ENCODE results near the gene ASB13. TPM values are rescaled to one million over a fixed set of nuclear protein-coding genes. Genes with fewer than 3 reads are reported as not detected.

Gene ASB13
- polyA plus RNA-seq, 1 donor from 2014 or later: 5.6 TPM

GRCh38 chr10:5633166-5633749 is 33.1 kb downstream of the ASB13 start:
- no peak for TF ChIP-seq MXI1 (conservative IDR thresholded peaks at IDR 0.05; ENCODE audit: poor library complexity, severe bottlenecking)
- TF ChIP-seq TAF1 (IDR thresholded peaks at IDR 0.05; ENCODE audit: low read depth): no peak
- TF ChIP-seq EZH2 (IDR thresholded peaks at IDR 0.05; ENCODE audit: borderline replicate concordance, insufficient read depth, low read length, poor library complexity, severe bottlenecking): no peak
- TF ChIP-seq, protein P1, sequence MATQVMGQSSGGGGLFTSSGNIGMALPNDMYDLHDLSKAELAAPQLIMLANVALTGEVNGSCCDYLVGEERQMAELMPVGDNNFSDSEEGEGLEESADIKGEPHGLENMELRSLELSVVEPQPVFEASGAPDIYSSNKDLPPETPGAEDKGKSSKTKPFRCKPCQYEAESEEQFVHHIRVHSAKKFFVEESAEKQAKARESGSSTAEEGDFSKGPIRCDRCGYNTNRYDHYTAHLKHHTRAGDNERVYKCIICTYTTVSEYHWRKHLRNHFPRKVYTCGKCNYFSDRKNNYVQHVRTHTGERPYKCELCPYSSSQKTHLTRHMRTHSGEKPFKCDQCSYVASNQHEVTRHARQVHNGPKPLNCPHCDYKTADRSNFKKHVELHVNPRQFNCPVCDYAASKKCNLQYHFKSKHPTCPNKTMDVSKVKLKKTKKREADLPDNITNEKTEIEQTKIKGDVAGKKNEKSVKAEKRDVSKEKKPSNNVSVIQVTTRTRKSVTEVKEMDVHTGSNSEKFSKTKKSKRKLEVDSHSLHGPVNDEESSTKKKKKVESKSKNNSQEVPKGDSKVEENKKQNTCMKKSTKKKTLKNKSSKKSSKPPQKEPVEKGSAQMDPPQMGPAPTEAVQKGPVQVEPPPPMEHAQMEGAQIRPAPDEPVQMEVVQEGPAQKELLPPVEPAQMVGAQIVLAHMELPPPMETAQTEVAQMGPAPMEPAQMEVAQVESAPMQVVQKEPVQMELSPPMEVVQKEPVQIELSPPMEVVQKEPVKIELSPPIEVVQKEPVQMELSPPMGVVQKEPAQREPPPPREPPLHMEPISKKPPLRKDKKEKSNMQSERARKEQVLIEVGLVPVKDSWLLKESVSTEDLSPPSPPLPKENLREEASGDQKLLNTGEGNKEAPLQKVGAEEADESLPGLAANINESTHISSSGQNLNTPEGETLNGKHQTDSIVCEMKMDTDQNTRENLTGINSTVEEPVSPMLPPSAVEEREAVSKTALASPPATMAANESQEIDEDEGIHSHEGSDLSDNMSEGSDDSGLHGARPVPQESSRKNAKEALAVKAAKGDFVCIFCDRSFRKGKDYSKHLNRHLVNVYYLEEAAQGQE (IDR thresholded peaks at IDR 0.05; ENCODE audit: borderline replicate concordance): no peak
- TF ChIP-seq RAD21 (conservative IDR thresholded peaks at IDR 0.05): no peak
- TF ChIP-seq POLR2AphosphoS5 (IDR thresholded peaks at IDR 0.05): no peak
- TF ChIP-seq SMC3 (conservative IDR thresholded peaks at IDR 0.05; ENCODE audit: poor library complexity): no peak
- TF ChIP-seq EP300 (conservative IDR thresholded peaks at IDR 0.05; ENCODE audit: poor library complexity, severe bottlenecking): no peak
- TF ChIP-seq CTCF (IDR thresholded peaks at IDR 0.05; ENCODE audit: poor library complexity, severe bottlenecking): no peak
- H3F3A ChIP-seq (ENCODE audit: insufficient read depth, low read length, poor library complexity, severe bottlenecking): no peaks in the 10 kb centered on the region
- H3K9ac ChIP-seq (ENCODE audit: low read length): no peak overlapping the region
- H3K36me3 ChIP-seq (ENCODE audit: insufficient read depth, low read length): no peaks in the 10 kb centered on the region
- no peak overlapping the region for H3K4me3 ChIP-seq (ENCODE audit: low read length)
- no peak overlapping the region for H3K27ac ChIP-seq (ENCODE audit: low read length)
- H2AFZ ChIP-seq (ENCODE audit: low read depth, low read length): no peak overlapping the region
- no peaks in the 10 kb centered on the region for H4K20me1 ChIP-seq (ENCODE audit: insufficient read depth)
- H3K9me2 ChIP-seq (ENCODE audit: insufficient read depth, low read length): no peaks in the 10 kb centered on the region
- H3K4me2 ChIP-seq (ENCODE audit: low read length): no peak overlapping the region
- no peaks in the 10 kb centered on the region for H3K9me3 ChIP-seq (ENCODE audit: low read length)
- H3K27me3 ChIP-seq (ENCODE audit: insufficient read depth, low read depth, low read length): no peaks in the 10 kb centered on the region
- no peaks in the 10 kb centered on the region for H3K79me2 ChIP-seq (replicated peaks; ENCODE audit: insufficient read depth, low read length)

DNA sequence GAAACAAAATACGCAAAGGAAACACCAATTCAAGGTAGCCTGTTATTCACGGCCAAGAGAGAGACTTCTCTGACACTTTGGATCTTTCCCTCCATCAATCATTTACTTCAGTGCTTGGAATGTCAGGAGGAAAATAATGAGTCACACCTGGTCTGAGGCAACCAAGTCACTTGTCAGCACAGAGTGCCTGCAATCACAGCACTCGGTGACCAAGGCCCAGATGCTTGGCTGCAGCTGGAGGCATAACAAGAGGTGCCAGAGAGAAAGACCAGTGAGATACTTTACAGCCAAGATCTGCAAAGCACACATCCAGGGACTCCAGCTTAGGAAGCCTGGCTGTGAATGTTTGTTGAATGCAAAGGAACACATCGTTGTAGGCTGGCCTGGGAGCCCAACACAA is 33.9 kb downstream of the ASB13 start:
- Histone ChIP-seq H3K9ac (ENCODE audit: low read length) (no peak overlapping the region), H3K79me2 (replicated peaks; ENCODE audit: insufficient read depth, low read length) (no peaks in the 10 kb centered on the region), H3K27ac (ENCODE audit: low read length) (no peak overlapping the region), H2AFZ (ENCODE audit: low read depth, low read length) (no peak overlapping the region), H3K36me3 (ENCODE audit: insufficient read depth, low read length) (no peaks in the 10 kb centered on the region), H3K9me2 (ENCODE audit: insufficient read depth, low read length) (no peaks in the 10 kb centered on the region), H3K27me3 (ENCODE audit: insufficient read depth, low read depth, low read length) (no peaks in the 10 kb centered on the region), H3K9me3 (ENCODE audit: low read length) (no peaks in the 10 kb centered on the region), H3K4me2 (ENCODE audit: low read length) (no peak overlapping the region), H4K20me1 (ENCODE audit: insufficient read depth) (no peaks in the 10 kb centered on the region), H3F3A (ENCODE audit: insufficient read depth, low read length, poor library complexity, severe bottlenecking) (no peaks in the 10 kb centered on the region), H3K4me3 (ENCODE audit: low read length) (no peak overlapping the region)
- no peak for TF ChIP-seq CTCF (IDR thresholded peaks at IDR 0.05; ENCODE audit: poor library complexity, severe bottlenecking)
- TF ChIP-seq SMC3 (conservative IDR thresholded peaks at IDR 0.05; ENCODE audit: poor library complexity): no peak
- no peak for TF ChIP-seq RAD21 (conservative IDR thresholded peaks at IDR 0.05)
- no peak for TF ChIP-seq POLR2AphosphoS5 (IDR thresholded peaks at IDR 0.05)
- TF ChIP-seq, protein P1 (IDR thresholded peaks at IDR 0.05; ENCODE audit: borderline replicate concordance): no peak
- TF ChIP-seq EZH2 (IDR thresholded peaks at IDR 0.05; ENCODE audit: borderline replicate concordance, insufficient read depth, low read length, poor library complexity, severe bottlenecking): no peak
- no peak for TF ChIP-seq MXI1 (conservative IDR thresholded peaks at IDR 0.05; ENCODE audit: poor library complexity, severe bottlenecking)
- TF ChIP-seq TAF1 (IDR thresholded peaks at IDR 0.05; ENCODE audit: low read depth): no peak
- no peak for TF ChIP-seq EP300 (conservative IDR thresholded peaks at IDR 0.05; ENCODE audit: poor library complexity, severe bottlenecking)
